Fibroblast of mammary gland (primary cell): ENCODE measurements around the gene TTC3.

Experiments
- DNase-seq: peaks from one replicate; pipeline ENCODE4 v3.0.0-alpha.2; 2010; ENCODE audit warnings: low read depth
- H3K4me3 ChIP-seq: 2 replicates; pipeline ENCODE4 v1.5.1; 2011; ENCODE audit warnings: low read depth, mild to moderate bottlenecking, low read length, moderate library complexity; ENCODE audit not compliant: control insufficient read depth
- TF ChIP-seq, protein P1 (sequence below): conservative IDR thresholded peaks from 2 replicates; pipeline ENCODE4 v1.5.1; 2011; ENCODE audit warnings: low read depth, low read length, inconsistent platforms; ENCODE audit not compliant: control insufficient read depth, insufficient read depth

The TTC3 gene

GRCh38 chr21:37146320-37147235, 73.5 kb downstream of the TTC3 start:
- no peak overlapping the region for H3K4me3 ChIP-seq
- TF ChIP-seq, protein P1, sequence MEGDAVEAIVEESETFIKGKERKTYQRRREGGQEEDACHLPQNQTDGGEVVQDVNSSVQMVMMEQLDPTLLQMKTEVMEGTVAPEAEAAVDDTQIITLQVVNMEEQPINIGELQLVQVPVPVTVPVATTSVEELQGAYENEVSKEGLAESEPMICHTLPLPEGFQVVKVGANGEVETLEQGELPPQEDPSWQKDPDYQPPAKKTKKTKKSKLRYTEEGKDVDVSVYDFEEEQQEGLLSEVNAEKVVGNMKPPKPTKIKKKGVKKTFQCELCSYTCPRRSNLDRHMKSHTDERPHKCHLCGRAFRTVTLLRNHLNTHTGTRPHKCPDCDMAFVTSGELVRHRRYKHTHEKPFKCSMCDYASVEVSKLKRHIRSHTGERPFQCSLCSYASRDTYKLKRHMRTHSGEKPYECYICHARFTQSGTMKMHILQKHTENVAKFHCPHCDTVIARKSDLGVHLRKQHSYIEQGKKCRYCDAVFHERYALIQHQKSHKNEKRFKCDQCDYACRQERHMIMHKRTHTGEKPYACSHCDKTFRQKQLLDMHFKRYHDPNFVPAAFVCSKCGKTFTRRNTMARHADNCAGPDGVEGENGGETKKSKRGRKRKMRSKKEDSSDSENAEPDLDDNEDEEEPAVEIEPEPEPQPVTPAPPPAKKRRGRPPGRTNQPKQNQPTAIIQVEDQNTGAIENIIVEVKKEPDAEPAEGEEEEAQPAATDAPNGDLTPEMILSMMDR = no peak

GRCh38 chr21:37149411-37149810, 76.4 kb downstream of the TTC3 start:
- TF ChIP-seq, protein P1 = no peak
- DNase-seq = peak; percentile 82

More at GRCh38 chr21:37146320-37147235, 73.5 kb downstream of the TTC3 start:
- no peak for DNase-seq

GRCh38 chr21:37153196-37153934, 80.3 kb downstream of the TTC3 start:
- peak; percentile 81 for DNase-seq
- TF ChIP-seq, protein P1 = no peak
- no peak overlapping the region for H3K4me3 ChIP-seq

More at GRCh38 chr21:37149411-37149810, 76.4 kb downstream of the TTC3 start:
- H3K4me3 ChIP-seq = no peak overlapping the region

- peak; percentile 40 for DNase-seq
- no peak overlapping the region for H3K4me3 ChIP-seq
- TF ChIP-seq, protein P1 = no peak
Observed at GRCh38 chr21:37153935-37154350, 80.9 kb downstream of the TTC3 start.

DNA sequence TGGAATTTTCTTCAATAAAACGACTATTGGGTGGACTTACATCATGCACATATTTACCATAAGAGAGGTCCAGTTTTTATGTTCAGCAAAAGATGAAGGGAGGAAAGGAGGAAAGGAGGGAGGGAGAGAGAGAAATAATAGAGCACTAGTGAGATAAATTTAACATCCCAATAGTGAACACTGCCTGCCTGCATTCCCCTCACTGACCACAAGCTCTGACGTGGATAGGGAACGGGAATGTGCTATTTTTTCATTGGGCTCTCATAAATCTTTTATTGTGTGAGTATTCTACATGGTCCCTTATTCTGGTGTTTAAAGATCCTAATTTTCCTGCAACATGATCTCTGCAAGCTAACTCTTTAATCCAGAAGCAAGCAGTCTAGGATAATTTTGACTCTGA, 82.1 kb downstream of the TTC3 start:
- no peak for DNase-seq
- TF ChIP-seq, protein P1 = no peak
- H3K4me3 ChIP-seq = no peak overlapping the region

- no peak for DNase-seq
- H3K4me3 ChIP-seq = no peak overlapping the region
- TF ChIP-seq, protein P1 = no peak
Observed at GRCh38 chr21:37157938-37158337, 84.9 kb downstream of the TTC3 start.
